ENCODE results near the gene TBC1D17. TPM values are rescaled to one million over a fixed set of nuclear protein-coding genes. Genes with fewer than 3 reads are reported as not detected.
A peak's percentile ranks its signal among the peaks of the same experiment; 100 is the strongest.
"Not testable (repeated sequence)": the region's sequence is repeated elsewhere in the genome, so short reads cannot be mapped to it uniquely, and the experiment has no call there.

The TBC1D17 gene
- total and polyA plus RNA-seq, 7 experiments from 2014 or later, result 11.6 to 106 (median 50.7) TPM

DNA sequence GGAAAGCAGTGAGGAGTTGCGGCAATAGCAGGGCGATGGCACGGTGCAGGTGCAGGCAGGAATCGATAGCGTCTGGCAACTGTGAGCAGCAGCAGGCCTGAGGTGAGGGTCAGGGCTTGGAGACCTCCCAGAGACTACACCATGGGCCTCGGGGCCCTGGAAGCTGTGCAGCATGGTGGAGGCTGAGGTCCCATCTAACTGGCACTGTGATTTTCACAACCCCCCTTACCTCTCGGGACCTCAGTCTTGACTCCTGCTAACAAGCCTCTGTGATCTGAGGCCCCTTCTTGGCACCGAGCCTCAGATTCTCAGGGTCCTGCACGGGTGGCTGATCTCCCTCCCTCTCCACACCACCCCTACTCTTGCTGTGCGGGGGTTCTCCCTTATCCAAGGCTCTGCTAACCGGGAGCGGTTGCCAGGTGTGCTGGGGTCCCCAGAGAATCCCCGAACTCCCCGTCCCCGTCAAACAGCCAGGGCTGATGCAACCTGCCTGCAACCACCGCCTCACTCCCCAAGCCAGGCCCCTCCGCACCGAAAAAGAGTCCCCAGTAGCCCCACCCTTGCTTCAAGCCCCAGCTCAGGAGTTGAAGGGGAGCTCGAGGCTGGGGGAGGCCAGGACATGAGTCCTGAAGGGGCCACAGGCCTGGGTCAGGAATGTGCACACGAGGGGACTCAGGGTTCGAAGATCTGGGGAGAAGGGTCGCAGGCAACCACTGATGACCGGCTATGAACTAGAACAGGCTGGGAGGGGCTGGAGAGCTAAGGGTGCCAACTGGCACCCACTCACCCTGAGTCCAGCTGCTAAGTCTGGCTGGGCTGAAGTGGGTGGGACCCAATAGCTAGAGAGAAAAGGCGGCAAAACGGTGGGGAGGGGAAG lies 46.7 kb downstream of the TBC1D17 start:
- Mint-ChIP-seq H3K27me3 (no peaks in the 10 kb centered on the region), H3K36me3 (peaks cover 0 to 34% (median 1%) of the 10 kb centered on the region in 5 donors), H3K4me3 (no peak overlapping the region), H3K4me1 (peaks cover 29 to 62% (median 50%) of the 10 kb centered on the region in 7 donors), H3K27ac (no peak overlapping the region), H3K9me3 (peaks cover 0 to 10% (median 0%) of the 10 kb centered on the region in 11 donors)
- DNase-seq (no peak), ATAC-seq (no peak)
- Histone ChIP-seq H3K4me1 (ENCODE audit: control insufficient read depth in 2 of 2, insufficient read depth in 2 of 2, low read length in 2 of 2) (peaks cover 10 to 12% of the 10 kb centered on the region in 2 donors), H3K4me3 (ENCODE audit: low read length) (no peak overlapping the region), H3K9me3 (ENCODE audit: control insufficient read depth in 2 of 3, low read length in 3 of 3) (no peaks in the 10 kb centered on the region), H3K27me3 (ENCODE audit: control insufficient read depth in 2 of 2, insufficient read depth in 2 of 2, low read length in 2 of 2) (no peaks in the 10 kb centered on the region), H3K36me3 (ENCODE audit: control insufficient read depth in 2 of 3, insufficient read depth in 3 of 3, low read length in 3 of 3) (peaks cover 0 to 61% (median 7%) of the 10 kb centered on the region in 3 experiments), H3K27ac (ENCODE audit: low read depth, low read length) (no peak overlapping the region)
- CTCF ChIA-PET, result interaction anchor here (0.6 kb wide), 1 partner anchor 69 kb away, joined by 3 read pairs; no protein-coding TSS in a partner anchor
- POLR2A ChIA-PET, result no interaction called here
- intact Hi-C loops (cut with micrococcal nuclease), result no loop called here

DNA sequence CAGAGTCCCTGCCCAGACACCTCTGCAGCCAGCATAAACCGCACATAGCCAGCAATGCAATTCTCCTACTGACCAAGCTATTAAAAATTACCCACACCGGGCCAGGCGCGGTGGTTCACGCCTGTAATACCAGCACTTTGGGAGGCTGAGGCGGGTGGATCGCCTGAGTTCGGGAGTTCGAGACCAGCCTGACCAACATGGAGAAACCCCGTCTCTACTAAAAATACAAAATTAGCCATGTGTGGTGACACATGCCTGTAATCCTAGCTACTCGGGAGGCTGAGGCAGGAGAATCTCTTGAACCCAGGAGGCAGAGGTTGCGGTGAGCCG lies 47.3 kb downstream of the TBC1D17 start:
- H3K4me3 Mint-ChIP-seq; H3K27me3 ChIP-seq (ENCODE audit: control insufficient read depth in 2 of 2, insufficient read depth in 2 of 2, low read length in 2 of 2); H3K27ac Mint-ChIP-seq; POLR2A ChIA-PET; H3K27ac ChIP-seq (ENCODE audit: low read depth, low read length); H3K27me3 Mint-ChIP-seq; ATAC-seq; CTCF ChIA-PET; DNase-seq; H3K9me3 ChIP-seq (ENCODE audit: control insufficient read depth in 2 of 3, low read length in 3 of 3); H3K4me3 ChIP-seq (ENCODE audit: low read length): not testable (repeated sequence)
- Histone ChIP-seq H3K36me3 (ENCODE audit: control insufficient read depth in 2 of 3, insufficient read depth in 3 of 3, low read length in 3 of 3) (peaks cover 0 to 63% (median 7%) of the 10 kb centered on the region in 3 experiments), H3K4me1 (ENCODE audit: control insufficient read depth in 2 of 2, insufficient read depth in 2 of 2, low read length in 2 of 2) (peaks cover 10 to 12% of the 10 kb centered on the region in 2 donors)
- intact Hi-C loops (cut with micrococcal nuclease), result loop anchor here in 1 of 2 donors (5.0 kb wide), 1 partner anchor 402 kb away; the partner anchor contains the start of gene KCNC3
- H3K4me1 Mint-ChIP-seq, result peaks cover 29 to 61% (median 51%) of the 10 kb centered on the region in 7 donors
- peaks cover 0 to 36% (median 5%) of the 10 kb centered on the region in 5 donors for H3K36me3 Mint-ChIP-seq
- H3K9me3 Mint-ChIP-seq, result peaks cover 0 to 16% (median 0%) of the 10 kb centered on the region in 11 donors

DNA sequence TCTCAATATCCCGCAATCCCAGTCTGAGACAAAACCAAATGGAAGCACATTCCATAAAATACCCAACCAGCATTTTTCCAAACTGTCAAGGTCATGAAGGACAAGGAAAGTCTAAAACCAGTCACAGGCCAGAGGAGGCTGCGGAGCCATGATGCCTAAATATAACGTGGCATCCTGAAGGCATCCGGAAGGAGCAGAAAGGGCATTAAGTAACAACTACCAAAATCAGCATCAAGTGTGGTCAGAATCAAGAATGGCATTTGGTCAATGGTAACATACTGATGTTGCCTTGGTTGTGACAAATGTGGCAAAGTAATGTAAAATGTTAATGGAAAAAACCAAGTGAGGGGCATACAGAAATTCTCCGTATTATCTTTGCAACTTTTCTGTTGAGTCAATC lies 48.0 kb downstream of the TBC1D17 start:
- H3K36me3 ChIP-seq (ENCODE audit: control insufficient read depth in 2 of 3, insufficient read depth in 3 of 3, low read length in 3 of 3), result peaks cover 0 to 60% (median 7%) of the 10 kb centered on the region in 3 experiments
- intact Hi-C loops (cut with micrococcal nuclease), result loop anchor here in 1 of 2 donors (5.0 kb wide), 1 partner anchor 402 kb away; the partner anchor contains the start of gene KCNC3
- H3K27me3 ChIP-seq (ENCODE audit: control insufficient read depth in 2 of 2, insufficient read depth in 2 of 2, low read length in 2 of 2), result no peaks in the 10 kb centered on the region

DNA sequence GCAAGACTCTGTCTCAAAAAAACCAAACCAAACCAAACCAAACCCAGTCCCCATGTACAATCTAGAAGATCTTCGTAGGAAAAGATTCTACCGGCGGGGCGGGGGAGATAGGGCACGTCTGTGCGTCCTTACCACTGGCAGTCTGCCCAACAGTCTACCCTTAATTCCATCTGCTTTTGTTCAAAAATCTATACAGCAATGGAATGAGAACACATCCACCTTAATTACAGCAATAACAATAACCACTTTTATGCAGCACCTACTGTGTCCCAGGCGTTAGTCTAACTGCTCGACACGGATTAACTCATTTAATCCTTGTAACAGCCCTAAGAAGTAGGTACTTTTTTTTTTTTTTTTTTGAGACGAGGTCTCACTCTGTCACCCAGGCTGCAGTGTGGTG lies 49.0 kb downstream of the TBC1D17 start:
- H3K36me3 ChIP-seq (ENCODE audit: control insufficient read depth in 2 of 3, insufficient read depth in 3 of 3, low read length in 3 of 3), result peaks cover 0 to 49% (median 7%) of the 10 kb centered on the region in 3 experiments
- peak overlapping the region in 3 of 10 donors; percentile 17 to 63 (median 30) for H3K4me3 Mint-ChIP-seq
- POLR2A ChIA-PET, result interaction anchor here (1.7 kb wide), 1 partner anchor 49 kb away, joined by 7 read pairs; the partner anchor contains the start of genes AKT1S1 and TBC1D17
- H3K27me3 ChIP-seq (ENCODE audit: control insufficient read depth in 2 of 2, insufficient read depth in 2 of 2, low read length in 2 of 2), result no peaks in the 10 kb centered on the region
- H3K4me1 Mint-ChIP-seq, result peaks cover 35 to 73% (median 64%) of the 10 kb centered on the region in 7 donors
- DNase-seq (no peak), ATAC-seq (no peak)
- peaks cover 0 to 17% (median 0%) of the 10 kb centered on the region in 11 donors for H3K9me3 Mint-ChIP-seq
- H3K4me1 ChIP-seq (ENCODE audit: control insufficient read depth in 2 of 2, insufficient read depth in 2 of 2, low read length in 2 of 2), result peaks cover 19 to 20% of the 10 kb centered on the region in 2 donors
- no peak overlapping the region for H3K27ac ChIP-seq (ENCODE audit: low read depth, low read length)
- intact Hi-C loops (cut with micrococcal nuclease), result loop anchor here in 1 of 2 donors (5.0 kb wide), 1 partner anchor 401 kb away; the partner anchor contains the start of gene KCNC3
- no peaks in the 10 kb centered on the region for H3K9me3 ChIP-seq (ENCODE audit: control insufficient read depth in 2 of 3, low read length in 3 of 3)
- H3K36me3 Mint-ChIP-seq, result peaks cover 0 to 50% (median 5%) of the 10 kb centered on the region in 5 donors
- H3K27ac Mint-ChIP-seq, result peak overlapping the region in 1 of 9 donors; percentile 23
- peaks cover 0 to 3% (median 0%) of the 10 kb centered on the region in 5 donors for H3K27me3 Mint-ChIP-seq
- no peak overlapping the region for H3K4me3 ChIP-seq (ENCODE audit: low read length)
- CTCF ChIA-PET, result no interaction called here

More for the DNA sequence above, 48.0 kb downstream of the TBC1D17 start:
- H3K4me1 ChIP-seq (ENCODE audit: control insufficient read depth in 2 of 2, insufficient read depth in 2 of 2, low read length in 2 of 2), result peaks cover 15 to 17% of the 10 kb centered on the region in 2 donors
- DNase-seq (no peak), ATAC-seq (no peak)
- H3K4me1 Mint-ChIP-seq, result peaks cover 29 to 65% (median 57%) of the 10 kb centered on the region in 7 donors
- CTCF ChIA-PET, result no interaction called here
- H3K27ac Mint-ChIP-seq, result peak overlapping the region in 2 of 9 donors; percentile 29 to 32
- peaks cover 0 to 42% (median 5%) of the 10 kb centered on the region in 5 donors for H3K36me3 Mint-ChIP-seq
- H3K9me3 Mint-ChIP-seq, result peaks cover 0 to 17% (median 0%) of the 10 kb centered on the region in 11 donors
- H3K9me3 ChIP-seq (ENCODE audit: control insufficient read depth in 2 of 3, low read length in 3 of 3), result no peaks in the 10 kb centered on the region
- H3K4me3 Mint-ChIP-seq, result peak overlapping the region in 3 of 10 donors; percentile 4 to 47 (median 20)
- no peak overlapping the region for H3K4me3 ChIP-seq (ENCODE audit: low read length)
- peaks cover 0 to 3% (median 0%) of the 10 kb centered on the region in 5 donors for H3K27me3 Mint-ChIP-seq
- H3K27ac ChIP-seq (ENCODE audit: low read depth, low read length), result no peak overlapping the region
- POLR2A ChIA-PET, result no interaction called here

DNA sequence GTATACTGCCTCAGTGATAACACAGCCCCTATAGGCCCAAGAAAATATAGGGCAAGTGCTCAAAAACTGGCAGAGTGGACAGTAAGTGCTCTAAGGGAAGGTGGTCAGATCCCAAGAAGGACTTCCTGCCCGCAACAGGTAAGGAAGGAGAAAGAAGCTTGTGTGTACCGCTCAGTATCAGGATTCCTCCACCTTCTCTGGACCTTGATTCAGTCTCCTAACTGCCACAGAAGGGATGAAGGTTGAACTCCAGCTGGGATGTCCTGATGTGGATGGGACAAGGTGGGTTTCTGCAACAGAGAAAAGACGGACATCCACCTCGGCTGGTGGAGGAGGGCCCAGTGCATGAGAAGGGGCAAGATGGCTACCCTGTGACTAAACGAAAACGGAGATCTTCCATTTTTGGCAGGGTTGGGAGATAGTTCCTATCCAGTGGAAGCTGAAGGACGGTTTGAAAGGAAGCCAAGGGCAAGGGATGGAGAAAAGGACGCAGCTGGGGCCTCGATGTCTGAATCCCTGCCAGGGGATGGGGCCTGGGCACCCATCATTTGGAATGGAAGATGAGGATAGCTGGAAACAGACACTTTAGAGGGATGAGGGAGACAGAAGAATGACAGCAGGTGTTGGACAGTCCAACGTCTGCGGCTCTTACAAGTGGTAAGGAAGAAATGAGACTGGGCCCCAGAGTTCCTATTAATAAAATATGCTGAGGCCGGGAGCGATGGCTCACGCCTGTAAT lies 50.2 kb downstream of the TBC1D17 start:
- H3K4me1 ChIP-seq (ENCODE audit: control insufficient read depth in 2 of 2, insufficient read depth in 2 of 2, low read length in 2 of 2), result peaks cover 25 to 28% of the 10 kb centered on the region in 2 donors
- Mint-ChIP-seq H3K27ac (peak overlapping the region; percentile 74 to 97 (median 91)), H3K27me3 (peaks cover 0 to 3% (median 0%) of the 10 kb centered on the region in 5 donors), H3K36me3 (peaks cover 0 to 52% (median 11%) of the 10 kb centered on the region in 5 donors), H3K9me3 (peaks cover 0 to 17% (median 3%) of the 10 kb centered on the region in 11 donors), H3K4me1 (peaks cover 37 to 76% (median 70%) of the 10 kb centered on the region in 7 donors), H3K4me3 (peak overlapping the region; percentile 89 to 100 (median 97))
- ChIA-PET CTCF (no interaction called here), POLR2A (interaction anchor here (0.6 to 2.4 kb wide), 8 partner anchors 11 to 288 kb away, joined by 3 to 7 read pairs (median 4); partner anchors contain the start of genes AKT1S1, RRAS, TBC1D17 and VRK3)
- ATAC-seq (no peak), DNase-seq (no peak)
- peak overlapping the region; percentile 34 for H3K27ac ChIP-seq (ENCODE audit: low read depth, low read length)
- intact Hi-C loops (cut with micrococcal nuclease), result loop anchor here (2.0 to 5.0 kb wide), 3 partner anchors 59 to 400 kb away; partner anchors contain the start of genes KCNC3 (in 1 of the 2) and PTOV1 (in 1 of the 2)
- H3K36me3 ChIP-seq (ENCODE audit: control insufficient read depth in 2 of 3, insufficient read depth in 3 of 3, low read length in 3 of 3), result peaks cover 0 to 38% (median 4%) of the 10 kb centered on the region in 3 experiments
- H3K4me3 ChIP-seq (ENCODE audit: low read length), result peak overlapping the region; percentile 13
- H3K27me3 ChIP-seq (ENCODE audit: control insufficient read depth in 2 of 2, insufficient read depth in 2 of 2, low read length in 2 of 2), result no peaks in the 10 kb centered on the region
- no peaks in the 10 kb centered on the region for H3K9me3 ChIP-seq (ENCODE audit: control insufficient read depth in 2 of 3, low read length in 3 of 3)
